ENCODE measurements around the gene TMEM271. TPM values are rescaled to one million over a fixed set of nuclear protein-coding genes. Genes with fewer than 3 reads are reported as not detected.

The TMEM271 gene
- total RNA-seq, 4 donors from 2014 or later: not detected

GRCh38 chr4:590313-590841 lies 14.3 kb upstream of the TMEM271 start:
- intact Hi-C loops (cut with DNase I; ENCODE audit: low total_unique reads): no loop called here
- Histone ChIP-seq H3K9me3 (no peaks in the 10 kb centered on the region), H3K4me3 (no peak overlapping the region), H3K27me3 (no peaks in the 10 kb centered on the region), H3K4me1 (no peaks in the 10 kb centered on the region), H3K27ac (no peak overlapping the region), H3K36me3 (no peaks in the 10 kb centered on the region)
- DNase-seq: no peak
- no peak for TF ChIP-seq CTCF (IDR thresholded peaks at IDR 0.05)
- TF ChIP-seq POLR2A (IDR thresholded peaks at IDR 0.05): no peak

GRCh38 chr4:589219-589963 lies 13.3 kb upstream of the TMEM271 start:
- Histone ChIP-seq H3K9me3 (no peaks in the 10 kb centered on the region), H3K4me1 (no peaks in the 10 kb centered on the region), H3K36me3 (no peaks in the 10 kb centered on the region), H3K27me3 (no peaks in the 10 kb centered on the region), H3K27ac (no peak overlapping the region), H3K4me3 (no peak overlapping the region)
- intact Hi-C loops (cut with DNase I; ENCODE audit: low total_unique reads): no loop called here
- TF ChIP-seq POLR2A (IDR thresholded peaks at IDR 0.05) (no peak), CTCF (IDR thresholded peaks at IDR 0.05) (no peak)
- DNase-seq: no peak

GRCh38 chr4:588351-588849 lies 12.3 kb upstream of the TMEM271 start:
- intact Hi-C loops (cut with DNase I; ENCODE audit: low total_unique reads): no loop called here
- TF ChIP-seq POLR2A (IDR thresholded peaks at IDR 0.05) (no peak), CTCF (IDR thresholded peaks at IDR 0.05) (no peak)

GRCh38 chr4:587671-588350 lies 11.7 kb upstream of the TMEM271 start:
- intact Hi-C loops (cut with DNase I; ENCODE audit: low total_unique reads): no loop called here
- Histone ChIP-seq H3K4me1 (no peaks in the 10 kb centered on the region), H3K27ac (no peak overlapping the region), H3K36me3 (no peaks in the 10 kb centered on the region), H3K4me3 (no peak overlapping the region), H3K9me3 (no peaks in the 10 kb centered on the region), H3K27me3 (peaks cover 0 to 5% of the 10 kb centered on the region in 2 donors)
- DNase-seq: no peak
- TF ChIP-seq CTCF (IDR thresholded peaks at IDR 0.05): no peak
- no peak for TF ChIP-seq POLR2A (IDR thresholded peaks at IDR 0.05)

More at GRCh38 chr4:588351-588849, 12.3 kb upstream of the TMEM271 start:
- Histone ChIP-seq H3K36me3 (no peaks in the 10 kb centered on the region), H3K4me3 (no peak overlapping the region), H3K27me3 (peaks cover 0 to under 1% of the 10 kb centered on the region in 2 donors), H3K9me3 (no peaks in the 10 kb centered on the region), H3K4me1 (no peaks in the 10 kb centered on the region), H3K27ac (no peak overlapping the region)
- no peak for DNase-seq

GRCh38 chr4:583820-584219 lies 7.7 kb upstream of the TMEM271 start:
- intact Hi-C loops (cut with DNase I; ENCODE audit: low total_unique reads): no loop called here
- no peak overlapping the region for H3K27ac ChIP-seq
- no peak overlapping the region for H3K4me3 ChIP-seq
- H3K4me1 ChIP-seq: no peaks in the 10 kb centered on the region
- TF ChIP-seq POLR2A (IDR thresholded peaks at IDR 0.05) (no peak), CTCF (IDR thresholded peaks at IDR 0.05) (no peak)
- DNase-seq: no peak
- peaks cover 0 to 16% of the 10 kb centered on the region in 2 donors for H3K27me3 ChIP-seq
- no peaks in the 10 kb centered on the region for H3K36me3 ChIP-seq
- no peaks in the 10 kb centered on the region for H3K9me3 ChIP-seq

All from uterus (tissue), 4 donors.